Measurements from ENCODE around the gene HPN.
"Not testable (repeated sequence)": the region's sequence is repeated elsewhere in the genome, so short reads cannot be mapped to it uniquely, and the experiment has no call there.

The HPN gene

DNA sequence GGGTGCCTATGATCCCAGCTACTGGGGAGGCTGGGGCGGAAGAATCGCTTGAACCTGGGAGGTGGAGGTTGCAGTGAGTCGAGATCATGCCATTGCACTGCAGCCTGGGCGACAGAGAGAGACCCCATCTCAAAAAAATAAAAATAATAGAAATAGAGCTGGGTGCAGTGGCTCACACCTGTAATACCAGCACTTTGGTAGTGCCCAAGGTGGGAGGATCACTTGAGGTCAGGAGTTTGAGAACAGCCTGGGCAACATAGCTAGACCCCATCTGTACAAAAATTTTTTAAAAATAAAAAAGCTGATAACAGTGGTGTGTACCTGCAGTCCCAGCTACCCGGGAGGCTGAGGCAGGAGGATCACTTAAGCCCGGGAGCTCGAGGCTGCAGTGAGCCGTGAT is 34.1 kb upstream of the HPN start:
- not testable (repeated sequence) for FAIRE-seq; DNase-seq (ENCODE audit: extremely low spot score, insufficient read length, low read depth)

DNA sequence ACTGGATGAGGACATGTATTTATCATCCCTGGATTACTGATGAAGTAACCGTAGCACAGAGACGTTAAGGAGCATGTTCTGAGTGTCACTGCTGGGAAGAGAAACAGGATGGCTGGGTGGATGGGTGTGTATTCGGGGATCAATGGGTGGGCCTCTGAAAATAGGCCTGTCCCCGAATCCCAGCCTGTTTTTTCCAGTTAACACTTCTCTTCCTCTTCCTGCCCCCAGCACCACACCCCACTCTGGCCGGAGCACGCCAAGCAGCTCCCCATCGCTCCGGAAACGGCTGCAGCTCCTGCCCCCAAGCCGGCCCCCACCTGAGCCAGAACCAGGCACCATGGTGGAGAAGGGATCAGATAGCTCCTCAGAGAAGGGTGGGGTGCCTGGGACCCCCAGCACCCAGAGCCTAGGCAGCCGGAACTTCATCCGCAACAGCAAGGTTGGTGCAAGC is 32.6 kb upstream of the HPN start:
- FAIRE-seq = no peak

DNA sequence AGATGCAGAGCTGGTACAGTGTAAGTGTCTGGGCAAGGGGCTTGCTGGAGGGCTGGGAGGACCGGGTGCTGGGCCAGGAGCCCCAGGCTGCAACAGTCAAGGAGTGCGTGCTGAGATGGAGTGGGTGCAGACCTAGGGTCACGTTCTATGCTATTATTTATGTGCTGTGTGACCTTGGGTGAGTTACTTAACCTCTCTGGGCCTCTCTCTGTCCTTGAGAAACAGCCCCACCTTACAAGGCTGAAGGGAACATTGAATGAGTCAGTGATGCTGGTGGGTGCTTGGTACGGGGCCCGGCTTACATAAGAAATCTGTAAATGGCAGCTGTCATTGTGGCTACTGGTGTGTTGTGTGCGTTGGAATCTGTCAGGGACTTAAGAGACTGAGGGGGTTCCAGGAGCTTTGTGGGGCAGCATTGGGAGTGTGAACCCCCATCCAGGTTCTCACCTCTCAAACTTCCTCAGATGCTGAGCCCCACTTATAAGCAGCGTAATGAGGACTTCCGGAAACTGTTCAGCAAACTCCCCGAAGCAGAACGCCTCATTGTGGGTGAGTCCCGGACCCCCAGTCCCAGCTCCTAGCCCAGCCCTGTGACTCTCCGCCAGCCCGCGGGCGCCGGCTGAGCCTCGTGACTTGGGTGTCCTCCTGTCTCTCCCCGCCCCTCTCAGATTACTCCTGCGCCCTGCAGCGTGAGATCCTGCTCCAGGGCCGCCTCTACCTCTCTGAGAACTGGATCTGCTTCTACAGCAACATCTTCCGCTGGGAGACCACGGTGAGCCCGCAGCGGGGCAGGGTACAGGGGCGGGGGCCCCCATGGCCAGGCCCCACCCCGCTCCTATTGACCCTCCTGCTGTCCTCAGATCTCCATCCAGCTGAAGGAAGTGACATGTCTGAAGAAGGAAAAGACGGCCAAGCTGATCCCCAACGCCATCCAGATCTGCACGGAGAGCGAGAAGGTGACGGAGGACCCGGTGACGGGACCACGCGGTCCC is 31.8 kb upstream of the HPN start:
- DNase-seq (ENCODE audit: extremely low spot score, insufficient read length, low read depth) = no peak
- FAIRE-seq = no peak

More for the DNA sequence above, 32.6 kb upstream of the HPN start:
- DNase-seq (ENCODE audit: extremely low spot score, insufficient read length, low read depth) = no peak

DNA sequence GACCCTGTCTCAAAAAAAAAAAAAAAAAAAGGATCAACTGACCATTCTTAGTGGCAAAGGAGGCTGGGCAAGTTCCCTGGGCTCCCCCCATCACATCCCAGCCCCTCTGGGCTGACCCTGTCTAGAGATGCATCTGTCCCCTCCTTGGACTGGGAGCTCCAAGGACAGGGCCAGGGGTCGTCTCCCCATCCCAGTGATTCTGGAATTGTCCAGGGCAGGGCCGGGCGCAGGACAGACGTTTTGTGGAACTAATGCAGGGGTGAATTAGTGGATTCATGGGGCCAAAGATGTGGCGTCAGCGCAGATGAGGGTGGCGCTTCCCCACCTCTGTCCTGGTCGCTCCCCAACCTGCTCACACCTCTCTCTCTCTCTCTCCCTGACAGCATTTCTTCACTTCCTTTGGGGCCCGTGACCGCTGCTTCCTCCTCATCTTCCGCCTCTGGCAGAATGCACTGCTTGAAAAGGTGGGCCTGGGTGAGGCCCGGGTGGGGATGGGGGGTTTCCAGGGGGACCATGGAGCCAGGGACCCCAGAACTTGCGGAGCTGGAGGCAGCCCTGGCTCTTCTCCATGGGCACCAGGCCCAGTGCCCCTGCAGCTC is 30.3 kb upstream of the HPN start:
- DNase-seq (ENCODE audit: extremely low spot score, insufficient read length, low read depth) (no peak), FAIRE-seq (no peak)

DNA sequence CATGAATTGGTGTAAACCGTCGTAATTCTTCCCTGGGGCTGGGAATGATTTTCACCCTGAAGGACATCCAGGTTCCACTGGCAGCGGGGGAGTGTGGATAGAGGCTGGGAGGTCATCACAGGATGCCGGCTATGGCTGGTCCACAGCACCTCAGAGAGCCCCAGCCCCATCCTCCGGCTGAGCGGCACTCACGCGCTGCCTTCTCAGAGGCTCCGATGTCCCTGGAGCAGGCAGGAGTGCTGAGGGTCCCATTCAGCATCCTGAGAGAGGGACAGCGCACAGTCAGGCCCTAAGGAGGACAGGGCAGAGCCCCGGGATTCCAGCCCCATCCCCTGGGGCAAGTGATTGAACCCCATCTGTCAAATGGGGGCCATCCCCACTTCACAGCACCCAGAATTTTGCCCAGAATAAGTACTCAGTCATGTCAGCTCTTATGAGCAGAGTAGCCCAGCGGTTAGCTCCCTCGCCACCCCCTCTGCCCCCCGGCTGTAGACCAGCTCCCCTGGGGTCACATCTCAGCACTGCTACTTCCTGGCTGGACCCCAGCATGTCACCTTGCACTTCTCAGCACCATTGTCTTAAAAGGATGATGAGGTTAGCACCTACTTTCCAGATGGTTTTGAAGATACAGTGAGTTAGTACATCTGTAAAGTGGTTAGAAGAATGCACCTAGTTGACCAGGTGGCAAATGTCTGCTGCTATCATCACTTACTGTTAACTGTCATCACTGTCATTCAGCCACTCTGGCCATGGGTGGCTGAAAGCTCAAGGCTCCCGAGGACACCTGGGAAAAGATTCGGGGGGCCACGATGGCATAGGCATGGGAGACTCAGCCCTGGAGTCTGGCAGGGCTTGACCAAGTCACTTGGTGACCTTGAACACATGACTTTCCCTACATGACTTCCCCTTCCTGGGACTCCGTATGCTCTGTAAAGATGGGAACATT is 29.5 kb upstream of the HPN start:
- DNase-seq (ENCODE audit: extremely low spot score, insufficient read length, low read depth) = no peak
- FAIRE-seq = no peak

DNA sequence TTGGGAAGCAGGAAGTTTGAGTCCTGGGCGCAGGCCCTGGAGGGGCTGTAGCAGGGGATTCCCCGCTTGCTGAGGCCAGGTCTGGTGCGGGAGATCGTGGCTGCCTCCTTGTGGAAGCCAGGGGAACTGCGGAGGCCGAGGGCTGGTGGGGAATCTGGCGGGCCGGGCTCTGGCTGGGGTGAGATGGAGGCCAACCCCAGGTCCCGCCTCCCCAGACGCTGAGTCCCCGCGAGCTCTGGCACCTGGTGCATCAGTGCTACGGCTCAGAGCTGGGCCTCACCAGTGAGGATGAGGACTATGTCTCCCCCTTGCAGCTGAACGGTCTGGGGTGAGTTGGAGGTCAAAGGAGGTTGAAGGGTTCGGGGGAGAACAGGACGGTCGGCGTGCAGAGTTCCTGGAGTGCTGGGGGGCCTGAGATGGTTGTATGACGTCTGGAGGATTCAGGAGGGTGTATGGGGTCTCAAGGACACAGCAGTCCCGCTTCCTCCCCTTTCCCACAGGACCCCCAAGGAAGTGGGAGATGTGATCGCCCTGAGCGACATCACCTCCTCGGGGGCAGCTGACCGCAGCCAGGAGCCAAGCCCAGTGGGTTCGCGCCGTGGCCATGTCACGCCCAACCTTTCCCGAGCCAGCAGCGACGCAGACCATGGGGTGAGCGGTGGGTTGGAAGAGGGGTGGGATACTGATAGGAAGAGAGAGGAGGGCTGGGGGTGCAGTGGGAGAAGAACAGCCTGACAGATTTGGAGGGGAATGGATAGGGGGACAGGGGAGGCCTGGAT is 28.3 kb upstream of the HPN start:
- FAIRE-seq (peak; percentile 75), DNase-seq (ENCODE audit: extremely low spot score, insufficient read length, low read depth) (peak; percentile 79)

DNA sequence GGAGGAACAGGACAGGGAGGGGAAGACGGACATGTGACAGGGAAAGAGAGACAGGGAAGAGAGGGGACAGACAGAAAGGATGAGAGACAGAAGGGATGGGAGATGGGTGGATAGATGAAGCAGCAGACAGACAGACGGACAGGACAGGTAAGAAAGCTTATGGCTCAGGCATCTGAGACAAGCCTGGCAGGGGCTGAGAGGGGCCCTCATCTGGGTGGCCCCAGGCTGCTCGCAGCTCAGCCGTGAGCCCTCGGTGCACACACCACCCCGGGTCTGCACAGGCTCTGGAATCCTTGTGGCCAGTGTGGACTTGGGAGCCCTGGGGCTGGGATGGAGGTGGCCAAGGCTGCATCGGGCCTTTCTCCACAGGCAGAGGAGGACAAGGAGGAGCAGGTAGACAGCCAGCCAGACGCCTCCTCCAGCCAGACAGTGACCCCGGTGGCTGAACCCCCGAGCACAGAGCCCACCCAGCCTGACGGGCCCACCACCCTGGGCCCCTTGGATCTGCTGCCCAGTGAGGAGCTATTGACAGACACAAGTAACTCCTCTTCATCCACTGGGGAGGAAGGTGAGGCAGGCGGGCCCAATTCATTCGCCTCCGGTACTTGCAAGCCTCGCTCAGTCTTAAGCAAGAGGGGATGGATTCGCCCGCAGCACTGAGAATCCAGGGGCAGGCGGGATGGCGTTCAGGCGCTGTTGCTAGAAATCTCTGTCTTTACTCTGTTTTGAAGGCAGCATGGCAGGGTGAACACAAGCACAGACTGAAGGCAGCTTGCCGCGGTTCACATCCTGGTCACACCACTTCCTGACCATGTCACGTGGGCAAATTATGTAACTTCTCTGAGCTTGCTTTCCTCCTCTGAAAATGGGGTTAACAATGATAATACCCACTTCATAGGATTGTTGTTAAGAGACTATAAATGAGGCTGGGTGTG is 27.4 kb upstream of the HPN start:
- DNase-seq (ENCODE audit: extremely low spot score, insufficient read length, low read depth) (no peak), FAIRE-seq (peak; percentile 35)

DNA sequence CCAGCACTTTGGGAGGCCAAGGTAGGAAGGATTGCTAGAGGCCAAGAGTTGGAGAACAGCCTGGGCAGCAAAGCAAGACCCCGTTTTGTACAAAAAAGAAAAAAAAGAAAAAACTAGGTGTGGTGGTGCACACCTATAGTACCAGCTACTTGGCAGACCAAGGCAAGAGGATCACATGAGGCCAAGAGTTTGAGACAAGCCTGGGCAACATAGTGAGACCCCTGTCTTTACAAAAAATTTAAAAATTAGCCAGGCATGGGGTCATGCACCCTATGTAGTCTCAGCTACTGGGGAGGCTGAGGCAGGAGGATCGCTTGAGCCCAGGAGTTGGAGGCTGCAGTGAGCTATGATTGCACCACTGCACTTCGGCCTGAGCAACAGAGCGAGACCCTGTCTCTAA is 26.7 kb upstream of the HPN start:
- FAIRE-seq; DNase-seq (ENCODE audit: extremely low spot score, insufficient read length, low read depth): not testable (repeated sequence)

DNA sequence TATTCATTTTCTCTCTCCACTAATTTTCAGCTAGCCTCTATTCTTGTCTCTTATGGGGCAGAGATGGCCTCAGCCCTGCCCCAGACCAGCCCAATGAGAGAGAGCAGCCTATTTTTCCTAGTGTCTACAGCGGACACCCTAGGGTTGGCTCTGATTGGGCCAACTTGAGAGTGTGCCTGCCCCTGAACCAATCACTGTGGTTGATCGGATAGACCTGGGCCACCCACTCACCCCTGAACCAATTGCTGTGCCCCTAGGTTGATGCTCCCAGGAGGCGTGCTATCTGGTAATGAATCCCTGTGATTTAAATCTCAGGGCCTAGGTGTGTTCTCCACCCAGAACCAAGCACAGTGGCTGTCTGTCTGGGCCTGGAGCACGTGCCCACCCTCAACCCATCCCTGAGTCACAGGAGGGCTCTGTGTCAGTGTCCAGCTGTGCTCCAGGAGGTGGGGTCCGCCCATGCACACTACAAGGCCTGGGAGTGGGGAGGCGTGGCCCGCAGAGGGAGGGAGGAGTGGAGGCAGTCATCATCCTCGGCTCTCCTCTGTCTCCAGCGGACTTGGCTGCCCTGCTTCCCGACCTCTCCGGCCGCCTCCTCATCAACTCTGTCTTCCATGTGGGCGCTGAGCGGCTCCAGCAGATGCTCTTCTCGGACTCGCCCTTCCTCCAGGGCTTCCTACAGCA is 26.1 kb upstream of the HPN start:
- no peak for DNase-seq (ENCODE audit: extremely low spot score, insufficient read length, low read depth)
- FAIRE-seq = no peak

DNA sequence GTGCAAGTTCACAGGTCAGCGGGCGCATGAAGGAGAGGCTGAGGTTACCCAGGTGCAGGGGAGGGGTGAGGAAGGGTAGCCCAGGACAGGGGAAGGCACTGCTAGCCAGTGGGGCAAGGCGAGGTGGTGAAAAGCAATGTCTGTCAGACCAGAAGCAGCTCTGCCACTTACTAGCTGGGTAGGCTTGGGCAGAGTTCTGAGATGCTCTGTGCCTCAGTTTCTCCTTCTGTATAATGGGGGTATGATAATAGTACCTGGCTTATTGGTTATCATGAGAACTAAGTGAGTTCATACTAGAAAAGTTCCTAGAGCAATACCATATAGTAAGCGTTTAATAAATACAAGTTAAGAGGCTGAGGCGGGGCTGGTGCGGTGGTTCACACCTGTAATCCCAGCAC is 25.6 kb upstream of the HPN start:
- DNase-seq (ENCODE audit: extremely low spot score, insufficient read length, low read depth) = no peak

DNA sequence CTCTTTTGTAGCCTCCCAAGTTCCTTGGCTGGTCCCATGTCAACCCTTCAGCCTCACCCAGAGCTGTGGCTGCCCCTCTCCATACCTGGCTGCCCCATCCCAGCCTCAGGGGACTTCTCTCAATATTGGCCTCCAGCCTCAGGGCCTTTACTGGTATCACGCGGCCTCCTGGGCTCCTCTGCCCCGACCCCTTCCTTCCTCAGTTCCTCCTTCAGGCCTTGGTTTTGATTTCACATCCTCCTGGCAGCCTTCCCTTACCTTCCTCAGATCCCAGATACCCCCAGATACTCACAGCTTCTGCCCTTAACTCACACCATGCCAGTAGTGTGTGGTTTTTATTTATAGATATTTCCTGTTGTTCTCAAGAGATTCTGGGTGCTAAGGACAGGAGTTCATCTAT is 24.0 kb upstream of the HPN start:
- DNase-seq (ENCODE audit: extremely low spot score, insufficient read length, low read depth) = no peak
- no peak for FAIRE-seq

More for the DNA sequence above, 25.6 kb upstream of the HPN start:
- FAIRE-seq = no peak

DNA sequence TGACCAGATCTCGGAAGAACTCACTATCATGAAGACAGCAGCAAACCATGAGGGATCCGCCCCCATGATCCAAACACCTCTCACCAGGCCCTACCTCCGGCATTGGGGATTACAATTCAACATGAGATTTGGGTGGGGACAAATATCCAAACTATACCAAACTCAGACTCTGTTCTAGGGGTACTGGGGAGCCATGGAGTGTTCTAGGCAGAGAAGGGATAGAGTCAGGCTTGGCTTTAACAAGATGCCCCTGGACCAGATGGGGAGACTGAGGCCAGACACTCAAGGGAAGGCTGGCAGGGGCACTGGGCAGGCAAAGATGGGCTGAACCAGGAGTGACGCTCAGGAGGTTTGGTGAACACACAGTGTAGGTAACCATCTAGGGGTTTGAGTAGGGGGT is 23.1 kb upstream of the HPN start:
- no peak for FAIRE-seq
- no peak for DNase-seq (ENCODE audit: extremely low spot score, insufficient read length, low read depth)

DNA sequence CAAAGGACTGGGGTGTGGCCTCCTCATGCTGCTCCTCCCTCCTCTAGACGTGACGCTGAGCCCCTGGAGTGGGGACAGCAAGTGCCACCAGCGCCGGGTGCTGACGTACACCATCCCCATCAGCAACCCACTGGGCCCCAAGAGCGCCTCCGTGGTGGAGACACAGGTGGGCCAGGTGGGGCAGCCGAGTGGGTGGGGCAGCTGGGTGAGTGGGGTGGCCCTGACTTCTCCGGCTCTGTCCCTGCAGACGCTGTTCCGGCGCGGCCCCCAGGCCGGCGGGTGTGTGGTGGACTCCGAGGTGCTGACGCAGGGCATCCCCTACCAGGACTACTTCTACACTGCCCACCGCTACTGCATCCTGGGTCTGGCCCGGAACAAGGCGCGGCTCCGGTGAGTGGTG is 22.4 kb upstream of the HPN start:
- FAIRE-seq (no peak), DNase-seq (ENCODE audit: extremely low spot score, insufficient read length, low read depth) (no peak)

DNA sequence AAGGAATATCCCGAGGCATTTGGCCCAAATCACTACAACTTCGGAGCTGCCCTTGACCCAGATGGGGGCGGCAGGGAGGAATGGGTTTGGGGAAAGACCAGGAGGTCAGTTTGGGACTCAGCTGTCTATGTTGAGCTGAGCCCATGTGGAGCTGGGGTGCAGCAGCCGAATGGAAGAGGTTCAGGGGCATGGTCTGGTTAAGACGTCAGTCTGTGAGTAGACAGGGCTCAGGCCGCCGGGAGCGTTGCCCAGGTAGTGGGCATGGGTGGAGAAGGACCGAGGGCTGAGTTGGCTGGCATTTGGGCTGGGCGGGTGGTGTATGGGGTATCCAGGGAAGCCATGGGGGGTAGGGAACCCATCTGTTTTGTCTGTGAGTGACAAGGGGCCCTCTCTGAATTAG is 20.5 kb upstream of the HPN start:
- FAIRE-seq (no peak), DNase-seq (ENCODE audit: extremely low spot score, insufficient read length, low read depth) (no peak)

DNA sequence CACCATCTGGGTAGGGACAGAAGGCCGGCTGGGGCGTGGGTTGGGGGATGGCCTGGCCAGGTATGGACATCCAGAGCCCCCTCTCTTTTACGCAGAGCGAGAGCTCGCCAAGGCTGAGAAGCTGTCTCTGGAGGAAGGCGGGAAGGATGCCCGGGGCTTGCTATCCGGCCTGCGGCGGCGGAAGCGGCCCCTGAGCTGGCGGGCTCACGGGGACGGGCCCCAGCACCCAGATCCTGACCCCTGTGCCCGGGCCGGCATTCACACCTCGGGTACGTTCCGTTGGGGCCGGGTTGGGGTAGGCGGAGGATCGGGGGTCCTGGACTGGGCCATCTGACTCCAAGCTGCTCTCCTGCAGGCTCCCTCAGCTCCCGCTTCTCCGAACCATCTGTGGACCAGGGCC is 19.9 kb upstream of the HPN start:
- DNase-seq (ENCODE audit: extremely low spot score, insufficient read length, low read depth) (no peak), FAIRE-seq (no peak)

DNA sequence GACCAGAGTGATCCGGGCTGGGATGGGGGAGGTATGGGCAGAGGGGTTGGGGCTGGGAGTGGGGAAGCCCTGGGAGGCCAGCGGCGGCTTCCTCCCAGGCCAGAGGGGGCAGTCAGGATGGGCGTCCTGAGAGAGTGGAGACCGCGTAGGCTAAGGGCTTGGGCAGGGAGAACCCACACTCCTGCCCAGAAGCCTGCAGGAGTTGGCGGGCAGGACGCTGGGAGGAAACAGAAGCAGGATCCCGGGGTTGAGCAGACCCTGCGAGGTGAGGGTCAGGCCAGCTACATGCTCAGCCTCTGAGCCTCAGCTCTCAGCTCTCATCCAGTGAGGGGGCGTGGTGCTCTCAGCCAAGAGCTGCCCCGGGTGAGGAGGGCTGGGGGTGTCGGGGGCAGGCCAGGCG is 19.1 kb upstream of the HPN start:
- FAIRE-seq (no peak), DNase-seq (ENCODE audit: extremely low spot score, insufficient read length, low read depth) (no peak)

DNA sequence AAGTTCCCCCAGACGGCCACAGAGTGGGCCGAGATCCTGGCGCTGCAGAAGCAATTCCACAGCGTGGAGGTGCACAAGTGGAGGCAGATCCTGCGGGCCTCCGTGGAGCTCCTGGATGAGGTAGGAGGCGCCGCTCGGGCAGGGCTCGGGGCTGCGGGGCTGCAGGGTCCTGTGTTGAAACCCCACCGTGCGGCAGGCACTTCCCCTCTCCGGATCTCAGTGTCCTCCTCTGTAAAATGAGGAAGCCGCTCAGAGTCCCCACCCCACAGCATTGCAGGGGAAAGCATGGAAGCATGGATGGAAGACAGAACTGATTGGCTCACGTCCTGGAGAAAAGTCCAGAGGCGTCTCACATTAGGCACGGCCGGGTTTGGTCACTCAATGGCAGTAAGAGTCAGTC is 18.1 kb upstream of the HPN start:
- DNase-seq (ENCODE audit: extremely low spot score, insufficient read length, low read depth) = no peak
- no peak for FAIRE-seq

DNA sequence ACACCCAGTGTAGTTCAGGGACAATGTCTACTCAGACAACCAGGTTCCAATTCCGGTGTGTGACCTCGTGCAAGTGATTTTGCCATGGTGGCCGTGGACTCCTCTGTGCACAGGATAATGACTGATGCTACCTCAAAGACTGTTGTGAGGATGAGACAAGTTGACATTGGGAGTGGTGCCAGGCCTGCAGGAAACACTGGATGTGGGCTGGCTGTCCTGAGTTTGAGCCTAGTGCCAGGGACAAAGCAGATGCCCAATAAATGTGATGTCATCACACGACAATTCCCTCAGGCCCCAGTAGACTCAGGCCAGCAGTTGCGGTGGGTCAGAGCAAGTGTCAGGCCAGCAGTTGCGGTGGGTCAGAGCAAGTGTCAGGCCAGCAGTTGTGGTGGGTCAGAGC is 17.4 kb upstream of the HPN start:
- DNase-seq (ENCODE audit: extremely low spot score, insufficient read length, low read depth) = no peak
- no peak for FAIRE-seq

Data from GM18507 (cell line).